GOT3 (cell line): Measurements from ENCODE around the gene MAGI1.
A peak's percentile ranks its signal among the peaks of the same experiment; 100 is the strongest.

Experiments used
- DNase-seq: peaks from one replicate; lab custom pipeline; 2025; ENCODE audit warnings: mixed read lengths; lab: John Stamatoyannopoulos, UW

The MAGI1 gene

DNA sequence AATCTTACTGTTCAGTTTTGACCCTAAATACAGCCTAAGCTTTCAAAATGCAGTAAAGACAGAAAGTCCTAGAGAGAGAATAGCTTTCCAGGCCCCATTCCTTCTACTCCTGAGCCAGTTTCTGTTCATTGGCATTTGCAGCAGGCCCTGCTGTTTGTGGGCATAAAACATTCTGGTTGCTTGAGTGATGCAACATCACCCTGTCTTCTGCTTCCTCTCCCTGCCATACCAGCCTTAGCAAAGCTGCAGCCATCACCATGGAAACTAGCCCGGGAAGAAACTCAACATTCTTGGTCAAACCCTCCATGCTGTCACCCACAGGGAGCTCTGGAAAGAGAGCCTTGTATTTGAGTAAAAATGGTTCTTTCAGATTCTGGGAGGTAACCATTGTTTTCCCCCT lies 325.7 kb downstream of the MAGI1 start:
- peak; percentile 2 for DNase-seq

DNA sequence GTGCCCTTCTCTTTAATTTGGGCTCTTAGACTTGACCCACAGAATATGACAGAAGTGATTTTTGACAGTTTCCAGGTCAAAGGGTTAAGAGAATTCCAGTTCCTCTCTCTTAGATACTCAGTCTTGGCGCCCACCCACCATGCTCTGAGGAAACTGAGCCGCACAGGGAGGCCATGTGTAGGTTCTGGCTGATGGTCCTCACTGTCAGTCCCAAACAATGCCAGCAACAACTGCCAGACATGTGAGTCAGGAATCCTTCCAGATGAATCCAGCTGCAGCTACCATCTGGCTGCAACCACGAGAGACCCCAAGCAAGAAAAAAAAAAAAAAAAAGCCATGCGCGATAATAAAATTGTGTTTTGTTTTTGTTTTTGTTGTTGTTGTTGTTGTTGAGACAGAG lies 326.6 kb downstream of the MAGI1 start:
- no peak for DNase-seq

DNA sequence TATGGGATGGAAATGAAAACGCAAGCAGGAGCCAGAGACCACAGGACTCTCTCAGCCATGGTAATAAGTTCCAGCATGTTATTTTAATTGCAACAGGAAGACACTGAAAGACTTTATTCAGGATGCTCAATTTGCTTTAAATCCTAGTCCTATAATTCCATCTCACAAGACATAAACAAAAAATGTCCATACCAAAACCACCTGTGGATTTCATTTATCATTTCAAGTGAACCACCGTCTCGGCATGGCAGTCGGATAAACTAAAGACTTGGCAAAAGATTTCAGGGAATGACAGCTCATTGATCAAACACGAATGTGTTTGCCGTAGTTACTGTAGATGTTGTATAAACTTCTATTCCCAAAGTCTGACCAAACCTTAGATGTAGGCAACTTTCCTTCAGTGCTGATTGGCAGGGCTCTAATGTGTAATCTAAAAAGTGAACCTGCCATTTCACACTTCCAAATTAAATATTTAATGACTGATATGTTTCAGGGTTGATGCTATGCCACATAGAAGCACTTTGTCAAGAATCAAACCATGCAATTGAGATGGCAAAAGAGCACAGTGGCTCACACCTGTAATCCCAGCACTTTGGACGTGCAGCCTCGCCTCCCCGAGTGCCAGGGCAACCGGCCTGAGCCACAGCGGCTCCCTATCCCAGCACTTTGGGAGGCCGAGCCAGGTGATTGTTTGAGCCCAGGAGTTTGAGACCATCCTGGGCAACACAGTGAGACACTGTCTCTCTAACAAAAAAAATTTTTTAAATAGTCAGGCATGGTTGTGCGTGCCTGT lies 331.7 kb downstream of the MAGI1 start:
- no peak for DNase-seq

DNA sequence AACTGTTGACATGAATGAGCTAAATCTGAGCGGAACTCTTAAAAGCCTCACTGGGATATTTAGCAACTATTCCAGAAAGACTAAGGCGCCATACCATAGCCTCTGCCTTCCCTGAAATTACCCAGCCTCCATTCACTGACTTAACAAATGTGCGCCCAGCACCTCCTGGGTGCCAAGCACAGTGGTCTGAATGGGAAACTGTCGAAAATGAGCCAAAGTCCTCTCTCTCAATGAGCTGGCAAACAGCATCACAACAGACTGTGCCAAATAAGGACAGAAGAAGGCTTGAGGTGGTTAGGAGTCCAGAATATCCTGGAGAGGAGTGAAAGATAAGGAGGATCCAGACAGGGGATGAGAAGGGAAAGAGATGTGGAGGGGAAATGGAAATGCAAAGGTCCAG lies 332.4 kb downstream of the MAGI1 start:
- DNase-seq, result no peak

DNA sequence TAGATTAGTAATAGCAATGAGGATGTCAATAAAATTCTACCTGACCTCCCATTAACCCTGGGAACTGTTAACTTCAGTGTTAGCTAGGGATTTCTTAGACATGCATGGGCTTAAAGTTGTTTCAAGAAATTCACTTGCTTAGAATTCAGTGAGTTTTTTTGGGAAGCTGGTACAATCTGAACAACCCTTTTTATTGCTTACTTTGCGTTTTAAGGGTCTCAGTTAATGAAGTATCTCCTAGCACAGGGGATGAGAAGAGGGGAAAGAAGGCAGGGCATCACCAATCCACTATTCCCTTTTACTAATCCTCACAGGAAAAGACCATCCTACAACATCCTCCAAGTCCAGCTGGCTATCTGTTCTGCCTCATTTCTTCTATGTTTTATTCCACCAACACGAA lies 334.9 kb downstream of the MAGI1 start:
- no peak for DNase-seq

DNA sequence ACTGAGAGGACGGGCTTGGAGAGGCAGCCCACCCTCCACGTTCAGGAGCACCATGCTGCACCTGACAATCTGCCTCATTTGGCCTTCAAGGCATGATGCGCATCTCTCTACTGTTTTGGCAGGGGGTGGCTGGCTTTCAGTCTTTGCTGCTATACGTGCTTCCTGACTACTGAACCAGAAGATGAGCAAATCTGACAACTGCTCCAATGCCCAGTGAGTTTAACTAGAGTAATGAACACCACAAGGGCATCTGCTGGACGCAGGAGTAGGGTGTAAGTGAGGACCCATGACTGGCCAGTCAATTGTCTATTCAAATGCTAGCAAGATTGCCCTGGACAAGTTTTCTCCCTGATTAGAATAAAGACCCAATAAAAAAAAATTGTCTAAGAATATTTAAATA lies 335.7 kb downstream of the MAGI1 start:
- no peak for DNase-seq

DNA sequence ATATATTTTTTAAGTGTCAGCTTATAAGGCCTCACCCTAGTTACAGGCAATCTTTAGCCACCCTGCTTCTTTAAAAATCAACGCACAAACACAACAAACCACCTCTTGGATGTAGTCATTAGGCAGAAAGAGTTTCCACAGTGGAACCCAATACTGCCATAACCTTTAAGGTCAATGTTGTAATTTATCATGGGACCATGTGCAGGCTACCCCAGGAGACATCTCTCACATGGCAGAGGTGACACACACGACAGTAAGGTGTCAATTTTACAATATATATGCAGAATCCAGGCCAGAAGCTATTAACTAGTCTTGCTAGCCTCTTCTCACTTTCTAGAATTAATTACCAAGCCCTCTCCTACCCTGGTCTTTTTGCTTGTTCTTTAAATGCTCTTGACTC lies 336.5 kb downstream of the MAGI1 start:
- DNase-seq, result no peak

DNA sequence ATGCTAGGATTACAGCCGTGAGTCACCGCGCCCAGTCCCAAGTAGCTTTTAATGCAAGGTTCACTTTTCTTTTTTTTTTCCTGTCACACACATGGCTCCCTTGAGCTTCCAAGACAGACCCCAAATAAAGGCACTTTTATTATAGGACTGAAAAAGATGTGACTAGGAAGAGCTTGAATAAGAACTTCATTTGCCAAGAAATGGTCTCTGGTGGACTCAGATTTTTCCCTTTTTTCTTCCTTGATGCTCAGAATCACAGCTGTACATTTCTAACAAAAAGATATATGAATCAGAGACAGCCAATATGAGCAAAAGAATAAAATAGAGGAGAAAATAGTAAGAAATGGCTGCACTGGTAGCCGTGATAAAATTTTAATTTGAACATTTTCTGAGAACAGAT lies 337.2 kb downstream of the MAGI1 start:
- no peak for DNase-seq

DNA sequence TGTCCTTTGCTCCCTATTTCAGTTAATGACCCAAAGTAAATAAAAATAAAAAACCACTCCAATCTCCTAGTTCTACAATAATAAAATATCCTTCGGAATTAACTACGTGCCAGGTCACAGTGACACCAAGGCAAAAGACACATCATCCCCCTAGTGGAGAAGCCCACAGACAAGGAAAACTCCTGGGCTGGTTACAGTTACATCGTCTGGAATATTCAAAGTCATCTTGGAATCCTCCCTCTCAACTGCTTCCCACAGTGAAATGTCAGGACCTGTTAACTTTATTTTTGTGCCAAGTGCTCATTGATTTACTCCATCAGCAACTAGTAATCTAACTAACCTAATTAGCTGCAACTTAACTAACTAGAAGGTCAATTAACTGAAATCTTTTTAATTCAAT lies 349.3 kb downstream of the MAGI1 start:
- no peak for DNase-seq

DNA sequence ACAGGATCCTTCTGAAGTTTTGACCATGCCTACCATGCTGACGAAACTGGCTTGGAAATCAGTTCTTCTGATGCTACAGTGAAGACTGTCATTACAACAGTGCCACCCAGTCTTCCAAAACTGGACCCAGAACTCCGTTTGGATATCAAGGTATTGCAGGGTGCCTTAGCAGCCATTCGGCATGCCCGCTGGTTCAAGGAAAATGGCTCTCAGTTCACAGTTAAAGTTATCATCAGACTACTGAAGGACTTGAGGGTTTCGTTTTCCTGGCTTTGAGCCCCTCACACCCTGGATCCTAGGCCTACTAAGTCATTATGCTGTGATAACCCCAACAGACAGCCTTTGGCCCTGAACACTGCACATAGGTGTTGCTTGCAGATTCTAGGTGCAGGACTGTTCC lies 351.0 kb downstream of the MAGI1 start:
- no peak for DNase-seq

DNA sequence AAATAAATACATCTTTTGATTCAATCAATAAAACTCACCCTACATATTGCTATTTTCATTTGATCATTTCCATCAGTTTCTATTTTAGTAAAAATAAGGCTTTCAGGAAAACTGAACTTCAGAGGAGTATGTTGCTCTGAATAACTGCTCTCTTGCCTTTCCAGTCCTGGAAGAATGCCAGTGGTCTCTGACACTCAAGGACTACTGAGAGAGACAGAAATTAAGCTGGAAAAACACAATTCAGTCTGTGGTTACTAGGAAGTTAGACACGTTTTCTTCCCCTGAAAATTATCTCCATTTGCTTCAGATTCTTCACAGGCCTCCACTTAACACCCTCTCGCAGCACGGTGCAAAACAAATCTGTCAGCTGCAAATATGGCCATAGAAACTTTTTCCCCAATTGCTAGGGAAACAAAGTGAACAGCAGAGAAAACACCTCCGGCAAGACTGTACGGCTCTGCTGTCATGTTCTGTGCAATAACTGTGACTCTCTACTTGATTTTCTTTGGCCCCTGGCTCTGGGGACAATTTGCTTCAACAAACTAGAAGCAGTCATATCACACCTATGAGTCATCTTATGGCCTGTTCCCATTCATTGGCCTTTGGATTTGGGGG lies 353.0 kb downstream of the MAGI1 start:
- no peak for DNase-seq

DNA sequence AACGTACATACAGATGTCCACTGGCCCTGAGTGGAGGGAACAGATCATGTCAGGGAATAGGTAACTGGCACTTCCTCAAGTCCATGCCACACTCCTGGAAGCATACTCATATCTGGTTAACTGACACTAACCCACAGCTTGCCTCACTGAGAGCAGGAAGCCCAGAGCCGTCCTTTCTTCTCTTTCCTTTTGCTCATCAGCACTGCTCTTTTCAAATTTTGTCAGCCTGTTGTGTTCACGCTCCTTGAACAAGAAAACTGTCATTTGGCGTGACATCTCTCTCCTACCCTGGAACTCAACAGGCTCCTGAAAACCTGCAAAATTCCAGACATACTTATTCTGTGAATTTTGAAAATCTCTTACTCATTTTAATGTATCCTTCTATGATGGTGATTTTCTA lies 360.2 kb downstream of the MAGI1 start:
- no peak for DNase-seq

DNA sequence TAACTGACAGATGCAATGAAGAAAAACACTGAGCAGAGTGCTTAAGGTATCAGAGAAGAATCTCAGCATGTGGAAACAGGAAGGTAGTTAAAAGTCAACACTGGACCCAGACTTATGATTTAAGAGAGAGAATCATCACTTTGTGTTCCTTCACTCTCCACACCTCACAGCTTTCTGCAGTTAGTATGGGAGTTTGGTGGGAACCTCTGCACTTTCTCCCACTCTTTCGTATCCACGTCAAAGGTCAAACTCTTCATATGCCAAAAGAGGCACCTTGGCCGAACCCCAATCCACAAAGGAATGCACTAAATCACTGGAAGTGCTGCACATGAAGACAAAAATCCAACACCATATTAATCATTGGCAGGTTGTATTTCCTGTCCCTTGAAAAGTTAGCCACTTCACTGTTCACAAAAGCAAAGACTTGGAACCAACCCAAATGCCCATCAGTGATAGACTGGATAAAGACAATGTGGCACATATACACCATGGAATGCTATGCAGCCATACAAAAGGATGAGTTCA lies 361.2 kb downstream of the MAGI1 start:
- DNase-seq, result no peak

DNA sequence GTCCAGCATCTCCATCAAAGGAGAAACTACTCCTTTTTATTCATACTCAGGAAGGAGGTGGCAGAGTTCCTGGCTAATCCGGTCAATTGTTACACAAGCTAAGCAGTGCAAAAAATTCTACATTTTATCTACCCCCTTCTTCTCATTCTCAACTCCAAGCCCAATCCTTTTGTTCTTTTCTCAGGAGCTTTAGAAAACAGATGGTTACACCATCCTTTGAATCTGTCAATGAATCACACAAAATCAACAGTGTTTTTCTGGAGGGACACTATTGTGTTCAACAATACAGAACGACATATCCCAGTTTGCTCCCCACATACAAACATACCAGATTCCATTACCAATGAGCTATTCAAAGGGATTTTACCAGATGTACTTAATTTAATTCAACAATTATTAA lies 362.1 kb downstream of the MAGI1 start:
- DNase-seq, result no peak

DNA sequence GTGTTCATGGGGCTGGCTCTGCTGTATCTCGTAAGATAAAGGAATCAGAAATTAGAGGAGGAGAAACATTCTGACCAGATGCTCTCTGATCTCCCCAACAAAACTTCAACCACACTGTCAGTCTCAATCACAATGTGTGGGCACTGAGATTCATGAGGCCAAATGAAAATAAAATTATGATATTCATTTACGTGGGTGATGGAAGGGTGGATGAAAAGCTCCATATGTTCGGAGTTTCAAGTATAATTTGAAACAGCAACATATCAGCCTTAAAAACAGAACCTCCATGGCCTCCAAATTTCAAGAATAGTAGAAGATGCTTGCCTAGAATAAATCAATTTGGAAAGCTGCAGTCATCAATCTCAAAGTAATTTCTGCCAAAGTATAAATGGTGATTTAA lies 363.7 kb downstream of the MAGI1 start:
- no peak for DNase-seq

DNA sequence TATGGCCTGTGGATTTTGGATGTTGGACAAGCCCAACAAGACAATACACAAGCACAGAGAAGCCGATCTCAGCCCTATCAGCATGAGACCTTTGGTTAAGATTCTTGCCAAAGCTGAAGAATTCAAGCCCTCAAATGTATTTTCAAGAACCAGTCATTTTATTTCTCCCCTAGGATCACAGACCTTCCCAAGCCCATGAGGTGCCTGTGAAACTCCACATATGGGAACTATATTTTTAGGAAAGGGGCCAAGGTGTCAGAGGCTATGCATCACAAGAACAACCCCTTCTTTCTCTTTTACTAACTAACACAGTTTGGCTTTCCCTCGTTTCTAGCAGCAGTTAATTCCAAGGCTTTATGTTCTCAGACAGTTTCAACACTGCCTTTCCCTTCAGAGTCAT lies 364.5 kb downstream of the MAGI1 start:
- DNase-seq, result no peak

DNA sequence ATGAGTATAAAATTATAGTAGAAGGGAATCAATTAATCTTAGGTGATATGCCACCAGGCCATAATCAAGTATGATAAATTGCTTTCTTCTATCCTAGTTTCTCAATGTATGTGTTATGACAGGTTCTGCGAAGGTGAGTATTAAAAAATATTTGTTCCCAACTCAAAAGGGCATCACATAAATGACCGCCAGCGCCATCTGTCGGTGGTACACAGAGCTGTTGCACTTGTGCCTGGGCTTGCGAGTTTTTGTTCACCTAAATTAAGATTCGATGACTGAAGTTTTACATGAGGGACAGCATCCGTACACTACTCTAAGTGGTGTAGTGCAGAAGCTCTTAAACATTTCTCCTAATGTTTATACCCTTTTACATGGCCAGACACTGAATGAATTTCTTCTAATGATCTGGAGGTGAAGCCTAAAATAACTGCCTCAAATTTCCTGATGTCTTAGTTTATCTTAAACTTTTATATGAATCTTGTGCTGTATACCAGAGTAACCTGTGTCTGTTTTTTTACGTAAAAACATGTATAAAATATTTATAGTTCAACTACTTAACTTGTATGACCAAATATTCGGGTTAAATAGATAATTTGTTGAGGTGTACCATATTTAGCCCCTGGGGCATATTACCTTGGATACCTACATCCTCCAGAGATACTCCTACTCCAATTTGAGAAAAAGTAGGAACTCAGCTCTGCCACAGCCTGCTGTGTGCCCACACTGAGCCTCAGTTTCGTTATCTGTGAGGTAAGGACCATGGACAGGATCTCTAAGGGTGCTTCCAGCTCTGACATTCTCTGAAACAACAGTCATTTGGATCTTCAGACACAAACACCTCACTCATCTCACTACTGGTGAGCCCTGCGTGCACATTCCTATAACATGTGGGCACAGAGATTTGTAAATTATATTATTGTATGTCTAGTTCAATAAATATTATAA lies 365.6 kb downstream of the MAGI1 start:
- DNase-seq, result no peak

DNA sequence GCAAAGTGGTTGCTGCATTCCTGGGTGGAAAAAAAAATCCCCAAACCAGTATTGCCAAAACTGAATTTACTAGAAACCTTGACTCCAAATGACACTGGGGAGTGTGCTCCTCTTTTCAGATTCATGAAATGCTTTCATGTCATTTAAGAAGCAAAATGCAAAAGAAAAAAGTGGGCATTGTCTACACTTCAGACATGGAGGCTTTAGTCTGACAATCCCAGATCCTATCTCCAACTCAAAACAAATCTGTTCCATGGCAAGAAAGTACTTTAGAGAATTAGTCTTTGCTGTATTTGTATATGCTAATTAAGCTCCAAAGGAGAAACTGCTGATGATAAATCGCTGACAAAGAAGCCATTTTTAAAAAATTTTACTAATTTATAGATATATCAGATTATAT lies 366.7 kb downstream of the MAGI1 start:
- no peak for DNase-seq

DNA sequence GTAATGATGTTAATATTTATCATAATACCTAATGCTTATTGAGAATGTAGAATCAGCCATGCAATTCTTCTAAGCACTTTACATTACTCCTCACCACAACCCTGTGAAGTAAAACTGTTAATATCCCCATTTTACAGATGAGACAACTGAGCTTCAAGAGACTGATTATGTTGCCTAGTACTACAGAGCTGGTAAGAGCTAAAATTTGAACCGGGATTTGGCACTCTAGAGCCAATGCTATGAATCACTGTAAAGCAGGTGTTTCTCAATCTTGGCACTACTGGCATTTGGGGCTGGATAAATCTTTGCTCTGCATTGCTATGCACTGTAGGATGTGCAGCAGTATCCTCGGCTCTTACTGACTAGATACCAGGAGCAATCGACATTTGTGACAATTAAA lies 367.7 kb downstream of the MAGI1 start:
- no peak for DNase-seq

DNA sequence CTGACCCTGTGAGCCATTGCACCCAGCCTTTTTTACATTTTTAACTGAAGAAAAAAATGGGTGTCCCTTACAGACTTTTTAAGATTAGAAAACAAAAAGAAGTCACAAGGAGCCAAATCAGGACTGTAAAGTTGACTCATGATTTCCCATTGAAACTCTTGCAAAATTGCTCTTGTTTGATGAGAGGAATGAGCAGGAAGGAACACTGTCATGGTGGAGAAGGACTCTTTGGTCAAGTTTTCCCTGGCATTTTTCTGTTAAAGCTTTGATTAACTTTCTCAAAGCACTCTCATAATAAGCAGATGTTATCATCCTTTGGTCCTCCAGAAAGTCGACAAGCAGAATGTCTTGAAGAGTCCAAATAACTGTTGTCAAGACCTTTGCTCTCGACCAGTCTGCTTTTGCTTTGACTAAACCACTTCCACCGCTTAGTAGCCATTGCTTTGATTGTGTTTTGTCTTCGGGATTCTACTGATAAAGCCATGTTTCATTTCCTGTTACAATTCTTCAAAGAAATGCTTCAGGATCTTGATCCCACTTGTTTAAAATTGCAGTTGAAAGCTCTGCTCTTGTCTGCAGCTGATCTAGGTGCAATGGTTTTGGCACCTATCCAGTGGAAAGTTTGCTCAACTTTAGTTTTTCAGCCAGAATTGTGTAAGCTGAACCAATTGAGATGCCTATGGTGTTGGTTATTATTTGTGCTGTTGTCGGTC lies 369.4 kb downstream of the MAGI1 start:
- no peak for DNase-seq

DNA sequence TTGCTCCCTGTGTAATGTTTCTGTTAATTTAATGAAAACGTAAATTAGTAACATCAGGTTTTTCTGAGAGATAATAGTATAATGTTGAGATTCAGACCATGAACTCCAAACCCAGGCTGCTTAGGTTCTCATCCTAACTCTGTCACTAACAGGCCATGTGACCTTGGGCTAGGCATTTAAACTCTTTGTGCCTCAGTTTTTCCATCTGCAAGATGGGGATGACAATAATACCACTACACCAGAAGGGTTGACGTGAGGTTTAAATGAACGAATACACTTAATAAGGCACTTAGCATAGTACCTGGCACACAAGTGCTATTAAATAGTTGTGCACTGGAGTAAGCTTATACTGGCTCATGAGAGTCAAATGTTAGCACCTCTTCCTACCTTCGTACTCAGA lies 370.8 kb downstream of the MAGI1 start:
- no peak for DNase-seq
